Measurements from ENCODE around the gene ADCY1.

- TF ChIP-seq SUZ12 (IDR thresholded peaks at IDR 0.05; ENCODE audit: extremely low read depth, insufficient read depth, insufficient read length) = no peak
- TF ChIP-seq YY1 (IDR thresholded peaks at IDR 0.05; ENCODE audit: insufficient read depth, insufficient read length) = no peak
Measured at GRCh38 chr7:45688382-45688781, 114.2 kb downstream of the ADCY1 start.

Measured in NT2/D1 (cell line).